Measurements from ENCODE around the gene MAT1A. TPM values are rescaled to one million over a fixed set of nuclear protein-coding genes. Genes with fewer than 3 reads are reported as not detected.

Gene MAT1A
- total RNA-seq, 1 donor from 2014 or later, result not detected

DNA sequence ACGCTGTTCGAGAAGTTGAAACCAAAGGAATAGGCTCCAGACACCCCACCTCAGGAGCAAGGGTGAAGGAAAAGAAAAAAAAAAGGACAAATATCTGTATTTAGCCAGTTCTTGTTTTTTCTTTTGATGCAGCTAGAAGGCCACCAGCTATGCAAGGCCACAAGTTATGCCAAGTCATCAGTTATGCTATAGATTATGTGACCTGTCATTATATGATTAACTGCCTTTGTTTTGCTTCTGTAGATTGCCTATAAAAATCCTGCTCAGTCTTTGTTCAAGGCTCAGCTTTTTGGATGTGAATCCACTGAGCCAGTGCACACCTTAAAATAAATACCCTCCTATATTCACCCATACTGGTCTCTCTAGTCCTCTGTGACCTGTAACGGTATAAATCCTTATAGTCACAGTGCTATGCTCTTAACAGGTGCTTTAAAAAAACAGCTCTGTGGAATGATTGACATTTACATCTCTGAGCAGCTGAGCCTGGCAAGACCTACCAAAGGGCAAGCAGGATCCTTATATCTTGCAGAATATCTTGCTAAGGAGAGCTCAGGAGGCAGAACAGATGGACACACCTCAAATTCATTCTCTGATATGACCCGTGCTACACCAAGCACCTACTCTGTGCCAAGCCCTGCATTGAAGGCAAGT lies 20.4 kb downstream of the MAT1A start:
- no peak for DNase-seq (ENCODE audit: low read depth)
- Histone ChIP-seq H3K27me3 (ENCODE audit: control insufficient read depth, insufficient read depth, low read length) (no peaks in the 10 kb centered on the region), H3K36me3 (ENCODE audit: control insufficient read depth, insufficient read depth, low read length) (no peaks in the 10 kb centered on the region), H3K4me3 (ENCODE audit: low read depth, low read length) (no peak overlapping the region)
- FAIRE-seq, result no peak
- TF ChIP-seq, protein P1, sequence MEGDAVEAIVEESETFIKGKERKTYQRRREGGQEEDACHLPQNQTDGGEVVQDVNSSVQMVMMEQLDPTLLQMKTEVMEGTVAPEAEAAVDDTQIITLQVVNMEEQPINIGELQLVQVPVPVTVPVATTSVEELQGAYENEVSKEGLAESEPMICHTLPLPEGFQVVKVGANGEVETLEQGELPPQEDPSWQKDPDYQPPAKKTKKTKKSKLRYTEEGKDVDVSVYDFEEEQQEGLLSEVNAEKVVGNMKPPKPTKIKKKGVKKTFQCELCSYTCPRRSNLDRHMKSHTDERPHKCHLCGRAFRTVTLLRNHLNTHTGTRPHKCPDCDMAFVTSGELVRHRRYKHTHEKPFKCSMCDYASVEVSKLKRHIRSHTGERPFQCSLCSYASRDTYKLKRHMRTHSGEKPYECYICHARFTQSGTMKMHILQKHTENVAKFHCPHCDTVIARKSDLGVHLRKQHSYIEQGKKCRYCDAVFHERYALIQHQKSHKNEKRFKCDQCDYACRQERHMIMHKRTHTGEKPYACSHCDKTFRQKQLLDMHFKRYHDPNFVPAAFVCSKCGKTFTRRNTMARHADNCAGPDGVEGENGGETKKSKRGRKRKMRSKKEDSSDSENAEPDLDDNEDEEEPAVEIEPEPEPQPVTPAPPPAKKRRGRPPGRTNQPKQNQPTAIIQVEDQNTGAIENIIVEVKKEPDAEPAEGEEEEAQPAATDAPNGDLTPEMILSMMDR (IDR thresholded peaks at IDR 0.05; ENCODE audit: insufficient read depth, low read length, severe bottlenecking), result no peak

DNA sequence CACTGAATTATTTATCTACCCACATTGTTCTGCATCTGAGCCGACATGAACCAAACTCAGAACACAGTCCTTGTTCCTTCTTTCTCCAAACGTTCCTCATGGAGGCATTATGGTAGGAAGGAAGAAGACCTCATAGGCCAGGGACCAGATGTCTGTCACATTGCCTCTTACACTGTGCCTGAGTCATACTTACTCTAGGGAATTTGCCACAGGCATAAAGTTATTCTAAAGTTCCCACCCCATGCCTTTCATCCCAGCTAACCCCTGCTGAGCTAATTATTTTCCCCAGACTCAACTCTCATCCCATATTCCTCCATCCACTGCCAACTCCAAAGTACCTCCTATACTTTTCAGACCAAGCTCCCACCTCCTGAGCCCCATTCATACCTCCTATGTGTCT lies 21.2 kb downstream of the MAT1A start:
- TF ChIP-seq, protein P1 (IDR thresholded peaks at IDR 0.05; ENCODE audit: insufficient read depth, low read length, severe bottlenecking), result no peak
- no peaks in the 10 kb centered on the region for H3K36me3 ChIP-seq (ENCODE audit: control insufficient read depth, insufficient read depth, low read length)
- no peak for FAIRE-seq
- H3K27me3 ChIP-seq (ENCODE audit: control insufficient read depth, insufficient read depth, low read length), result no peaks in the 10 kb centered on the region
- no peak overlapping the region for H3K4me3 ChIP-seq (ENCODE audit: low read depth, low read length)
- DNase-seq (ENCODE audit: low read depth), result no peak

DNA sequence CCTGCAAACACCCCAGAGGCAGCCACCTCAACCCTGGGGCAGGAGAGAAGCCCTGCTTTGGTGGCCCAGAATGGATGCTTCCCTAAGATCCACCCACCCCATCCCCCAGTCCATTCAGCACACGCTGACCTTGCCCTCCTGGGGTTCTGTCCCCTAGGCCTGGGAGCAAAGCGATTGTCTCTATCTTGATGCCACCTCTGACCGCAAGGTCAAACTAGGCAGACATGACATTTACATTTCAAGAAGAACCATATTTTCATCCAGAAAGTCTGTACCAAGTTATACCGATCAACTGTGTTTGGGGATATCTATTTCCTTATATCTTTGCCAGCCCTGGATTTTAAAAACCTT lies 23.0 kb downstream of the MAT1A start:
- DNase-seq (ENCODE audit: low read depth), result no peak
- TF ChIP-seq, protein P1 (IDR thresholded peaks at IDR 0.05; ENCODE audit: insufficient read depth, low read length, severe bottlenecking), result no peak
- Histone ChIP-seq H3K4me3 (ENCODE audit: low read depth, low read length) (no peak overlapping the region), H3K27me3 (ENCODE audit: control insufficient read depth, insufficient read depth, low read length) (no peaks in the 10 kb centered on the region), H3K36me3 (ENCODE audit: control insufficient read depth, insufficient read depth, low read length) (no peaks in the 10 kb centered on the region)
- FAIRE-seq, result no peak

DNA sequence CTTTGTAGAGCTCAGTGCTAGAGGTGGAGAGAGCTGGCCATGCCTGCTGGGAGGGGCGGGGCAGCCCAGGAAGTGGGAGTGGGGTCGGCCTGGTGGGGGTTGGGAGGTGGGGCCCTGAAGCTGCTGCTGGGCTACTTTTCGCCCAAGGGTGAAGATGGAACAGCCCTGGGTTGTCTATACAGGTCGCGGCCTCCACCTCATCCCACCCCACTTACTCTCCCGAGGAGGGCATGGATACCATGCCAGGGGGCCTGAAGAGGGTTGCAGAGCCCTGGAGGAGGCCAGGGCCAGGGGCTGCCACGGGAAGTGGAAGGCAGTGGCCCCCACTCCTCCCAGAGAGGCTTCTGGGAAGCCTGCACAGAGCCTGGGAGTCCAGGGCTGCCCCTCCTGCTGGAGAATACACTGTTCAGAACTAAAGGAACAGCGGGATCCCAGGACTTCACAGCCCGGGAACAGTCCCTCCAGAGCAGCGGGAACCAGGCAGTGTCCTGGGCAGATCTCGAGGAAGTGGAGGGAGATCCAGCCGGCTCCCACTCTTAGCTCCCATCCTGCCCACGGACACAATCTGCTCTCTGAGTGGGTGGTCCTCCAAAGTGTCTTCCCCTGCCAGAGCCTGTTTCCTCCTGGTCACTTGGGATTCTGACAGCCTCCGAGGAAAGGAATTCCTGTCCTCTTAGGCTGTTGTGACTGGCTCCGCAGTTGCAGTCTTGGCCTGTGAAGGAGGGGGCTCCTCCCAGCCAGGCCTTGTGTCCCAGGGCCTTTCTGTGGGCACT lies 23.5 kb downstream of the MAT1A start:
- DNase-seq (ENCODE audit: low read depth) (no peak), FAIRE-seq (no peak)
- Histone ChIP-seq H3K27me3 (ENCODE audit: control insufficient read depth, insufficient read depth, low read length) (no peaks in the 10 kb centered on the region), H3K4me3 (ENCODE audit: low read depth, low read length) (no peak overlapping the region), H3K36me3 (ENCODE audit: control insufficient read depth, insufficient read depth, low read length) (no peaks in the 10 kb centered on the region)
- TF ChIP-seq, protein P1 (IDR thresholded peaks at IDR 0.05; ENCODE audit: insufficient read depth, low read length, severe bottlenecking), result no peak

DNA sequence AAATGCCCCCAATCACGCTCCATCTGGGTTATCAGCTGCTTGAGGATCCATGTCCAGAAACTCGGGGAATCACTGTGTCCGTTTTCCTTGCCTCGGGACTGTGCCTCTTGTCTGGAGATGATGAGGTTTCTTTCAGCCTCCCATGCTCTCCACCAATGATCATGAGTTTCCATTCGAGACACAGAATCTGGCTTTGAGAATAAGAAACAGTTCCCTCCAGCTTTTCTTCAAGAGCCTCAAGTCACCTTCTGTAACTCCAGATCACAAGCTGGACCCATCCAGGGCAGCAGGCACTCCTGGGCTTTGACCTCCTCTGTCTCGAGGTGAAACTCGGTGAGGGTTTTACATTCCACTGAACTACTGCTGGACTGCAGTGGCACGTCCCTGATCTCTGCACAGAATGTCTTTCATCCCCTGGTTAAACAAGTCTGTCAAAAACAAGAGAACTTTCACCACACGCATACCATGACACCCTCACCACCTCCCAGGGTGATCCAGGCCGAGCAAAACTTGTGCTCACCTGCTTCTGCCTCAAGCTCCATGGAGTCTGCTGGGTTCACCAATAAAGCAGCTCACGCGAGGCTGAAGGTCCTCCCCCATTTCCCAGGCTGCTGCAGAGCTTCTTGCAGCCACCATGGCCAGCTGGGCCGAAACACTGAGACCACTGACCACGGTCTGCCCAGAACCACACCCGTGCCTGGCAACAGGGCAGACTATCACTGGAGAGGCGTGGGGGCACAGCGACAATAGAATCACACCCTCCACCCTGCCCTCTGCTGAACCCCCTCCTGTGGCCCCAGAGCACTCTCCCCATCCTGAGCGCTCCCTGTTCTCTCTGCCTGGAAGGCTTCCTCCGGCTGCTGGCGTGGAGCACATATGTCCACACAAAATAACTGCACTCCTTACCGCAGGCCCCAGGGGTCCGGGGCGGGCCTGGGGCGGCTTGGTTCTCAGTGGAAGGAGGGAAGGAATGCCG lies 25.1 kb downstream of the MAT1A start:
- H3K36me3 ChIP-seq (ENCODE audit: control insufficient read depth, insufficient read depth, low read length), result no peaks in the 10 kb centered on the region
- FAIRE-seq (no peak), DNase-seq (ENCODE audit: low read depth) (no peak)
- no peaks in the 10 kb centered on the region for H3K27me3 ChIP-seq (ENCODE audit: control insufficient read depth, insufficient read depth, low read length)
- TF ChIP-seq, protein P1 (IDR thresholded peaks at IDR 0.05; ENCODE audit: insufficient read depth, low read length, severe bottlenecking), result no peak
- no peak overlapping the region for H3K4me3 ChIP-seq (ENCODE audit: low read depth, low read length)
